MM.1S (cell line): Measurements from ENCODE around the gene PPP2R3B.

Experiments used
- DNase-seq: peaks from one replicate; pipeline ENCODE4 v3.0.0-alpha.2; 2015
- H2AFZ ChIP-seq: fragments of 300-600 bp; sonication (generic); 2 replicates; pipeline ENCODE4 v1.6.0; 2016; ENCODE audit warnings: antibody characterized with exemption, low read length
- H3F3A ChIP-seq: fragments of 300-600 bp; sonication (generic); 2 replicates; pipeline ENCODE4 v1.6.1; 2016; ENCODE audit warnings: mild to moderate bottlenecking, antibody characterized with exemption, low read length, moderate library complexity, mixed read lengths; ENCODE audit not compliant: insufficient read depth
- H3K27ac ChIP-seq: fragments of 300-600 bp; sonication (generic); 2 replicates; pipeline ENCODE4 v1.5.1; 2016; ENCODE audit warnings: mild to moderate bottlenecking, low read length
- H3K27me3 ChIP-seq: fragments of 300-600 bp; sonication (generic); replicated peaks from 2 replicates; pipeline ENCODE4 v1.6.0; 2016; ENCODE audit warnings: low read length; ENCODE audit not compliant: insufficient read depth
- H3K36me3 ChIP-seq: fragments of 300-600 bp; sonication (generic); replicated peaks from 2 replicates; pipeline ENCODE4 v1.6.1; 2016; ENCODE audit warnings: mild to moderate bottlenecking, low read length, mixed read lengths; ENCODE audit not compliant: insufficient read depth
- H3K4me1 ChIP-seq: fragments of 300-600 bp; sonication (generic); 2 replicates; pipeline ENCODE4 v1.6.1; 2016; ENCODE audit warnings: low read length, mixed read lengths
- H3K4me2 ChIP-seq: fragments of 300-600 bp; sonication (generic); 2 replicates; pipeline ENCODE4 v1.6.0; 2016; ENCODE audit warnings: low read depth, low read length
- H3K4me3 ChIP-seq: fragments of 300-600 bp; sonication (generic); 2 replicates; pipeline ENCODE4 v1.5.1; 2016; ENCODE audit warnings: low read length, mixed read lengths
- H3K79me2 ChIP-seq: fragments of 300-600 bp; sonication (generic); 2 replicates; pipeline ENCODE4 v1.6.1; 2016; ENCODE audit warnings: mixed run types, low read length, mixed read lengths
- H3K9ac ChIP-seq: fragments of 300-600 bp; sonication (generic); 2 replicates; pipeline ENCODE4 v1.6.1; 2016; ENCODE audit warnings: low read length, mixed read lengths
- H3K9me2 ChIP-seq: fragments of 300-600 bp; sonication (generic); replicated peaks from 2 replicates; pipeline ENCODE4 v1.6.1; 2016; ENCODE audit warnings: mild to moderate bottlenecking, low read length, mixed read lengths; ENCODE audit not compliant: insufficient read depth
- H3K9me3 ChIP-seq: fragments of 300-600 bp; sonication (generic); replicated peaks from 2 replicates; pipeline ENCODE4 v1.6.1; 2016; ENCODE audit warnings: mild to moderate bottlenecking, low read length, mixed read lengths; ENCODE audit not compliant: insufficient read depth
- H4K20me1 ChIP-seq: fragments of 300-600 bp; sonication (generic); 2 replicates; pipeline ENCODE4 v1.6.1; 2016; ENCODE audit warnings: mild to moderate bottlenecking, low read length, moderate library complexity, mixed read lengths; ENCODE audit not compliant: insufficient read depth
- EZH2 ChIP-seq: fragments of 300-600 bp; sonication (generic); optimal IDR thresholded peaks from 2 replicates; pipeline ENCODE3; 2017; ENCODE audit warnings: low read depth, mild to moderate bottlenecking, antibody characterized with exemption, low read length, mixed read lengths
- EZH2phosphoT487 ChIP-seq: fragments of 300-600 bp; sonication (generic); IDR thresholded peaks from 2 replicates; pipeline ENCODE4 v1.6.1; 2018; ENCODE audit warnings: antibody characterized with exemption, low read length
- TF ChIP-seq, protein P1 (sequence below): fragments of 300-600 bp; sonication (generic); IDR thresholded peaks from 2 replicates; pipeline ENCODE4 v1.5.1; 2016; ENCODE audit warnings: antibody characterized with exemption, low read length, mixed read lengths

Gene PPP2R3B

DNA sequence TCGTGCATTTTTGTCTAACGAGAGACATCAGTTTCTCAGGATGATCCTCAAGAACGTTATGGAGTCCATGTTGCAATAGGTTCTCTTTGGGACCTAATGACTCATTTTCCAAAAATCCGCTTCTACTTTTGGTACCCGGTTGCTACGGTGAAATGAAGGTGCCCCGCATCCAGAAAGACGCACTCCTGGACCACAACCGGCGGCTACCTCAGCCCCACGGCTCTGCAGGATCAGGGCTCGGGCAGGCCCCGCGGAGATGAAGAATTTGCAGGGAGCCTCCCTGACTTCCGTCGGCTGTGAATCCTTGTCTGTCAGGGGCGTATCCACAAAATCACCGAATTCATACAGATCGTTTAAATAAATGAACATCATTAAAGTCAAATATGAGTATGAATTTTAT is 83.7 kb downstream of the PPP2R3B start:
- Histone ChIP-seq H3K9me2 (no peaks in the 10 kb centered on the region), H3K4me2 (no peak overlapping the region), H3K4me3 (no peak overlapping the region), H4K20me1 (no peaks in the 10 kb centered on the region), H2AFZ (no peak overlapping the region), H3K27me3 (no peaks in the 10 kb centered on the region), H3K9ac (no peak overlapping the region), H3K36me3 (no peaks in the 10 kb centered on the region), H3K4me1 (no peaks in the 10 kb centered on the region), H3K9me3 (no peaks in the 10 kb centered on the region), H3K27ac (no peak overlapping the region), H3K79me2 (no peaks in the 10 kb centered on the region), H3F3A (no peaks in the 10 kb centered on the region)
- no peak for DNase-seq
- TF ChIP-seq EZH2, result no peak
- TF ChIP-seq, protein P1, sequence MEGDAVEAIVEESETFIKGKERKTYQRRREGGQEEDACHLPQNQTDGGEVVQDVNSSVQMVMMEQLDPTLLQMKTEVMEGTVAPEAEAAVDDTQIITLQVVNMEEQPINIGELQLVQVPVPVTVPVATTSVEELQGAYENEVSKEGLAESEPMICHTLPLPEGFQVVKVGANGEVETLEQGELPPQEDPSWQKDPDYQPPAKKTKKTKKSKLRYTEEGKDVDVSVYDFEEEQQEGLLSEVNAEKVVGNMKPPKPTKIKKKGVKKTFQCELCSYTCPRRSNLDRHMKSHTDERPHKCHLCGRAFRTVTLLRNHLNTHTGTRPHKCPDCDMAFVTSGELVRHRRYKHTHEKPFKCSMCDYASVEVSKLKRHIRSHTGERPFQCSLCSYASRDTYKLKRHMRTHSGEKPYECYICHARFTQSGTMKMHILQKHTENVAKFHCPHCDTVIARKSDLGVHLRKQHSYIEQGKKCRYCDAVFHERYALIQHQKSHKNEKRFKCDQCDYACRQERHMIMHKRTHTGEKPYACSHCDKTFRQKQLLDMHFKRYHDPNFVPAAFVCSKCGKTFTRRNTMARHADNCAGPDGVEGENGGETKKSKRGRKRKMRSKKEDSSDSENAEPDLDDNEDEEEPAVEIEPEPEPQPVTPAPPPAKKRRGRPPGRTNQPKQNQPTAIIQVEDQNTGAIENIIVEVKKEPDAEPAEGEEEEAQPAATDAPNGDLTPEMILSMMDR, result no peak
- TF ChIP-seq EZH2phosphoT487, result no peak

DNA sequence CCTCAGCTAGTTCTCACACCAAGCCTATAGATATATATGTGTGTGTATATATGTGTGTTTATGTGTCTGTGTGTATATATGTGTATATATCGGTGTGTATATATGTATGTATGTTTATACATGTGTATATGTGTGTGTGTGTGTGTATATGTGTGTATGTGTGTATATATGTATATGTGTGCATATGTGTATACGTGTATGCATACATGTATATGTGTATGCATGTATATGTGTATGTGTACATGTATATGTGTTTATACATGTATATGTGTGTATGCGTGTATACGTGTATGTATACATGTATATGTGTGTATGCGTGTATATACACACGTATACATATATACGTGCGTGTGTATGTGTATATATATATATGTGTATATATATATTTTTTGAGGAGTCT is 86.4 kb downstream of the PPP2R3B start:
- Histone ChIP-seq H3K27me3 (no peaks in the 10 kb centered on the region), H3K4me1 (no peaks in the 10 kb centered on the region), H3K9ac (no peak overlapping the region), H3K4me2 (no peak overlapping the region), H3K36me3 (no peaks in the 10 kb centered on the region), H3F3A (no peaks in the 10 kb centered on the region), H3K79me2 (no peaks in the 10 kb centered on the region), H4K20me1 (no peaks in the 10 kb centered on the region), H3K9me3 (no peaks in the 10 kb centered on the region), H2AFZ (no peak overlapping the region), H3K27ac (no peak overlapping the region), H3K9me2 (no peaks in the 10 kb centered on the region), H3K4me3 (no peak overlapping the region)
- no peak for DNase-seq
- no peak for TF ChIP-seq EZH2phosphoT487
- no peak for TF ChIP-seq EZH2
- TF ChIP-seq, protein P1, result no peak

DNA sequence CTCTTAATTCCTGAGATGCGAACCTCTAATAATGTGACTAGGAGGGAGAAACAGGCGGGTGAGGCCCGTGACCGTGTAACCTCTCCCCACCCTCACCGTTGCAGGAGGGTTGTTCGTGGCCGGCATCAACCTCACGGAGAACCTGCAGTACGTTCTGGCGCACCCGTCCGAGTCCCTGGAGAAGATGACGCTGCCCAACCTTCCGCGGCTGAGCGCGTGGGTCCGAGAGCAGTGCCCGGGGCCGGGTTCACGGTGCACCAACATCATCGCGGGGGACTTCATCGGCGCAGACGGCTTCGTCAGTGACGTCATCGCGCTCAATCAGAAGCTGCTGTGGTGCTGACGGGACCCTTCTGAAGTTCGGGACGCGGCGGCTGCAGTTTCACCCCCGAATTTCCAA is 87.7 kb downstream of the PPP2R3B start:
- H3F3A ChIP-seq, result no peaks in the 10 kb centered on the region
- H3K9ac ChIP-seq, result no peak overlapping the region
- H4K20me1 ChIP-seq, result no peaks in the 10 kb centered on the region
- no peaks in the 10 kb centered on the region for H3K27me3 ChIP-seq
- H3K4me1 ChIP-seq, result no peaks in the 10 kb centered on the region
- no peaks in the 10 kb centered on the region for H3K9me2 ChIP-seq
- H3K36me3 ChIP-seq, result no peaks in the 10 kb centered on the region
- no peak for DNase-seq
- H3K79me2 ChIP-seq, result no peaks in the 10 kb centered on the region
- no peak overlapping the region for H3K4me3 ChIP-seq
- H2AFZ ChIP-seq, result no peak overlapping the region
- H3K4me2 ChIP-seq, result no peak overlapping the region
- H3K9me3 ChIP-seq, result no peaks in the 10 kb centered on the region
- H3K27ac ChIP-seq, result no peak overlapping the region
- no peak for TF ChIP-seq EZH2
- no peak for TF ChIP-seq EZH2phosphoT487
- TF ChIP-seq, protein P1, result no peak
